GM18499 (cell line): ENCODE data around the gene PEX11G.

Experiments
- ATAC-seq: cut with Tn5 transposase; IDR thresholded peaks from one replicate; pipeline ENCODE4 v1.9.1; 2021; ENCODE audit warnings: moderate number of reproducible peaks; ENCODE audit not compliant: insufficient read depth, unreplicated experiment

The PEX11G gene

GRCh38 chr19:7522072-7522922 lies 33.5 kb upstream of the PEX11G start, which contains the start of gene MCOLN1:
Gene MCOLN1 (plus strand): TSS chr19:7522624. CDS start chr19:7522751, 127 bp downstream.
- no peak for ATAC-seq

- ATAC-seq, result no peak
Observed at GRCh38 chr19:7521551-7522071, 32.8 kb upstream of the PEX11G start.

- no peak for ATAC-seq
Observed at GRCh38 chr19:7520131-7521051, 31.6 kb upstream of the PEX11G start.

GRCh38 chr19:7519361-7520130 lies 30.7 kb upstream of the PEX11G start:
- ATAC-seq, result no peak

GRCh38 chr19:7516878-7517277 lies 28.0 kb upstream of the PEX11G start:
- no peak for ATAC-seq

GRCh38 chr19:7516333-7516732 lies 27.5 kb upstream of the PEX11G start:
- ATAC-seq, result no peak

GRCh38 chr19:7515645-7516151 lies 26.9 kb upstream of the PEX11G start, which contains the start of gene ZNF358:
Gene ZNF358 (plus strand): TSS chr19:7516103. CDS start chr19:7519243, 3,140 bp downstream.
- no peak for ATAC-seq

GRCh38 chr19:7515110-7515644 lies 26.3 kb upstream of the PEX11G start:
- ATAC-seq, result no peak

GRCh38 chr19:7513809-7514642 lies 25.2 kb upstream of the PEX11G start:
- no peak for ATAC-seq

- ATAC-seq, result no peak
Observed at GRCh38 chr19:7512400-7512851, 23.6 kb upstream of the PEX11G start.

GRCh38 chr19:7509625-7510024 lies 20.8 kb upstream of the PEX11G start:
- no peak for ATAC-seq

- no peak for ATAC-seq
Observed at GRCh38 chr19:7507884-7508283, 19.0 kb upstream of the PEX11G start.

- no peak for ATAC-seq
Observed at GRCh38 chr19:7506385-7507328, 17.8 kb upstream of the PEX11G start.

GRCh38 chr19:7505682-7506384 lies 17.0 kb upstream of the PEX11G start:
- no peak for ATAC-seq

GRCh38 chr19:7505288-7505681 lies 16.4 kb upstream of the PEX11G start:
- no peak for ATAC-seq

- no peak for ATAC-seq
Observed at GRCh38 chr19:7504684-7505083, 15.8 kb upstream of the PEX11G start.

- ATAC-seq, result no peak
Observed at GRCh38 chr19:7502552-7502951, 13.7 kb upstream of the PEX11G start.
